ENCODE measurements around the gene PLET1. TPM values are rescaled to one million over a fixed set of nuclear protein-coding genes. Genes with fewer than 3 reads are reported as not detected.

PLET1 gene
- total and polyA plus RNA-seq, 4 donors, result not detected

DNA sequence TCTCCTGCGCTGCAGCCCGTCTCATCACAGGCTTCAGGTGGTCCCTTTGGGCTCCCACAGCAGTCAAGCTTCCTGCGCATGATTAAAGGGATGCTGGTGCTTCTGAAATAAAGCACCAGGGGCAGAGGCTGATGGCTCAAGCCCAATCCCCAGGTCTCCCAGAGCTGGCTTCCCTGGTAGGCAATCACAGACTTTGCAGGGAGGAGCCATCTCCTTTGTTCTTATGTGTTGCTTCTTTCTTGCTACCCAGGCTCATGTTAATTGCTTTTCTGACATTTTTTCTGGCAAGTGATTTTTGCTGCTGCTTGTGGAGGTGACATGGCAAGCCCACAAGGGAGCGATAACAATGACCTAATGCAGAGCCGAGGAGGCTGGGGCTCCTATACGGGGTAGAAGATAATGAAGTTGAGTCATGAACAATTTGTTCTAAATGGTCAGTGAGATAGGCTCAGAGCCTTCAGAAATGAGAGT, 25.2 kb upstream of the PLET1 start:
- H3K27ac ChIP-seq (ENCODE audit: low read depth in 1 of 2, low read length in 2 of 2), result no peak overlapping the region
- no peaks in the 10 kb centered on the region for H3K27me3 ChIP-seq (ENCODE audit: control insufficient read depth in 4 of 4, insufficient read depth in 4 of 4, low read length in 3 of 4)
- 90% methylated on average over 6 of the region's 6 CpGs for WGBS
- no peak overlapping the region for H3K4me3 ChIP-seq (ENCODE audit: low read depth in 1 of 3, low read length in 3 of 3)
- H3K4me1 ChIP-seq (ENCODE audit: control insufficient read depth in 4 of 4, insufficient read depth in 4 of 4, low read length in 3 of 4), result peaks cover 0 to 12% (median 8%) of the 10 kb centered on the region in 4 donors
- H3K9me3 ChIP-seq (ENCODE audit: control insufficient read depth in 4 of 4, low read length in 3 of 4), result no peaks in the 10 kb centered on the region
- DNase-seq (ENCODE audit: low spot score), result no peak
- H3K36me3 ChIP-seq (ENCODE audit: control insufficient read depth in 4 of 4, insufficient read depth in 3 of 4, low read depth in 1 of 4, low read length in 3 of 4), result no peaks in the 10 kb centered on the region
- TF ChIP-seq, protein P1, sequence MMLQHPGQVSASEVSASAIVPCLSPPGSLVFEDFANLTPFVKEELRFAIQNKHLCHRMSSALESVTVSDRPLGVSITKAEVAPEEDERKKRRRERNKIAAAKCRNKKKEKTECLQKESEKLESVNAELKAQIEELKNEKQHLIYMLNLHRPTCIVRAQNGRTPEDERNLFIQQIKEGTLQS (IDR thresholded peaks at IDR 0.05), result no peak
- TF ChIP-seq HNF4A (conservative IDR thresholded peaks at IDR 0.05) (no peak), RXRA (IDR thresholded peaks at IDR 0.05) (no peak)
- H3K9ac ChIP-seq (ENCODE audit: low read depth in 1 of 2, low read length in 2 of 2), result no peak overlapping the region

DNA sequence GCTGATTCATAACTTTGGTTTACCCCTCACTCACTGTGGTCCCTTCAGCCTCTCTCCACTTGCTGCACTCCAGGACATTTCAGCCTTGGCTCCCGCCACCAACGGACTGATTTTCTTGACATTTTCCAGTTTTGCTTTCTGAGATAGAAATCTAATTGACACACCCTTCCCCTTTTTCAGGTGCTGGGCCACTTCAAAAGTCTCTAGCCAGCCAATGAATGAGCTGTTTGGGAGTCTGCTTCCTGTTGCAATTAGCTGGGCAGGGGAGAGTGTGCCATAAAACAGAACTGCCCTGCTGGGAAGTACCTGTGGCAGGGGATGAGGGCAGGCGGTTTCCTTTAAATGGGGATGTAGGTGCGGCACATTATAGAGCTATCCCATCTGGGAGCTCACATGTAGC, 21.1 kb upstream of the PLET1 start:
- WGBS, result 73% methylated on average over 4 of the region's 4 CpGs
- no peak for DNase-seq (ENCODE audit: low spot score)
- TF ChIP-seq SP1 (IDR thresholded peaks at IDR 0.05) (no peak), EGR1 (IDR thresholded peaks at IDR 0.05; ENCODE audit: low read depth in 2 of 2) (no peak), HNF4G (IDR thresholded peaks at IDR 0.05) (no peak), NR2F2 (IDR thresholded peaks at IDR 0.05) (no peak), YY1 (IDR thresholded peaks at IDR 0.05) (no peak), JUND (IDR thresholded peaks at IDR 0.05) (no peak), GABPA (IDR thresholded peaks at IDR 0.05 in 1 of 2, conservative IDR thresholded peaks at IDR 0.05 in 1 of 2) (no peak), TAF1 (conservative IDR thresholded peaks at IDR 0.05) (no peak), RXRA (IDR thresholded peaks at IDR 0.05) (no peak), FOXA1 (IDR thresholded peaks at IDR 0.05) (no peak), RAD21 (IDR thresholded peaks at IDR 0.05) (no peak), HNF4A (conservative IDR thresholded peaks at IDR 0.05) (no peak), FOXA2 (IDR thresholded peaks at IDR 0.05) (no peak)
- TF ChIP-seq, protein P1 (IDR thresholded peaks at IDR 0.05), result no peak
- TF ChIP-seq, protein P2, sequence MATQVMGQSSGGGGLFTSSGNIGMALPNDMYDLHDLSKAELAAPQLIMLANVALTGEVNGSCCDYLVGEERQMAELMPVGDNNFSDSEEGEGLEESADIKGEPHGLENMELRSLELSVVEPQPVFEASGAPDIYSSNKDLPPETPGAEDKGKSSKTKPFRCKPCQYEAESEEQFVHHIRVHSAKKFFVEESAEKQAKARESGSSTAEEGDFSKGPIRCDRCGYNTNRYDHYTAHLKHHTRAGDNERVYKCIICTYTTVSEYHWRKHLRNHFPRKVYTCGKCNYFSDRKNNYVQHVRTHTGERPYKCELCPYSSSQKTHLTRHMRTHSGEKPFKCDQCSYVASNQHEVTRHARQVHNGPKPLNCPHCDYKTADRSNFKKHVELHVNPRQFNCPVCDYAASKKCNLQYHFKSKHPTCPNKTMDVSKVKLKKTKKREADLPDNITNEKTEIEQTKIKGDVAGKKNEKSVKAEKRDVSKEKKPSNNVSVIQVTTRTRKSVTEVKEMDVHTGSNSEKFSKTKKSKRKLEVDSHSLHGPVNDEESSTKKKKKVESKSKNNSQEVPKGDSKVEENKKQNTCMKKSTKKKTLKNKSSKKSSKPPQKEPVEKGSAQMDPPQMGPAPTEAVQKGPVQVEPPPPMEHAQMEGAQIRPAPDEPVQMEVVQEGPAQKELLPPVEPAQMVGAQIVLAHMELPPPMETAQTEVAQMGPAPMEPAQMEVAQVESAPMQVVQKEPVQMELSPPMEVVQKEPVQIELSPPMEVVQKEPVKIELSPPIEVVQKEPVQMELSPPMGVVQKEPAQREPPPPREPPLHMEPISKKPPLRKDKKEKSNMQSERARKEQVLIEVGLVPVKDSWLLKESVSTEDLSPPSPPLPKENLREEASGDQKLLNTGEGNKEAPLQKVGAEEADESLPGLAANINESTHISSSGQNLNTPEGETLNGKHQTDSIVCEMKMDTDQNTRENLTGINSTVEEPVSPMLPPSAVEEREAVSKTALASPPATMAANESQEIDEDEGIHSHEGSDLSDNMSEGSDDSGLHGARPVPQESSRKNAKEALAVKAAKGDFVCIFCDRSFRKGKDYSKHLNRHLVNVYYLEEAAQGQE (IDR thresholded peaks at IDR 0.05), result no peak
- TF ChIP-seq, protein P3, sequence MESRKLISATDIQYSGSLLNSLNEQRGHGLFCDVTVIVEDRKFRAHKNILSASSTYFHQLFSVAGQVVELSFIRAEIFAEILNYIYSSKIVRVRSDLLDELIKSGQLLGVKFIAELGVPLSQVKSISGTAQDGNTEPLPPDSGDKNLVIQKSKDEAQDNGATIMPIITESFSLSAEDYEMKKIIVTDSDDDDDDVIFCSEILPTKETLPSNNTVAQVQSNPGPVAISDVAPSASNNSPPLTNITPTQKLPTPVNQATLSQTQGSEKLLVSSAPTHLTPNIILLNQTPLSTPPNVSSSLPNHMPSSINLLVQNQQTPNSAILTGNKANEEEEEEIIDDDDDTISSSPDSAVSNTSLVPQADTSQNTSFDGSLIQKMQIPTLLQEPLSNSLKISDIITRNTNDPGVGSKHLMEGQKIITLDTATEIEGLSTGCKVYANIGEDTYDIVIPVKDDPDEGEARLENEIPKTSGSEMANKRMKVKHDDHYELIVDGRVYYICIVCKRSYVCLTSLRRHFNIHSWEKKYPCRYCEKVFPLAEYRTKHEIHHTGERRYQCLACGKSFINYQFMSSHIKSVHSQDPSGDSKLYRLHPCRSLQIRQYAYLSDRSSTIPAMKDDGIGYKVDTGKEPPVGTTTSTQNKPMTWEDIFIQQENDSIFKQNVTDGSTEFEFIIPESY (IDR thresholded peaks at IDR 0.05), result no peak
- TF ChIP-seq, protein P4, sequence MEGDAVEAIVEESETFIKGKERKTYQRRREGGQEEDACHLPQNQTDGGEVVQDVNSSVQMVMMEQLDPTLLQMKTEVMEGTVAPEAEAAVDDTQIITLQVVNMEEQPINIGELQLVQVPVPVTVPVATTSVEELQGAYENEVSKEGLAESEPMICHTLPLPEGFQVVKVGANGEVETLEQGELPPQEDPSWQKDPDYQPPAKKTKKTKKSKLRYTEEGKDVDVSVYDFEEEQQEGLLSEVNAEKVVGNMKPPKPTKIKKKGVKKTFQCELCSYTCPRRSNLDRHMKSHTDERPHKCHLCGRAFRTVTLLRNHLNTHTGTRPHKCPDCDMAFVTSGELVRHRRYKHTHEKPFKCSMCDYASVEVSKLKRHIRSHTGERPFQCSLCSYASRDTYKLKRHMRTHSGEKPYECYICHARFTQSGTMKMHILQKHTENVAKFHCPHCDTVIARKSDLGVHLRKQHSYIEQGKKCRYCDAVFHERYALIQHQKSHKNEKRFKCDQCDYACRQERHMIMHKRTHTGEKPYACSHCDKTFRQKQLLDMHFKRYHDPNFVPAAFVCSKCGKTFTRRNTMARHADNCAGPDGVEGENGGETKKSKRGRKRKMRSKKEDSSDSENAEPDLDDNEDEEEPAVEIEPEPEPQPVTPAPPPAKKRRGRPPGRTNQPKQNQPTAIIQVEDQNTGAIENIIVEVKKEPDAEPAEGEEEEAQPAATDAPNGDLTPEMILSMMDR (IDR thresholded peaks at IDR 0.05; ENCODE audit: low read depth, low read length, missing input control), result no peak
- TF ChIP-seq, protein P5, sequence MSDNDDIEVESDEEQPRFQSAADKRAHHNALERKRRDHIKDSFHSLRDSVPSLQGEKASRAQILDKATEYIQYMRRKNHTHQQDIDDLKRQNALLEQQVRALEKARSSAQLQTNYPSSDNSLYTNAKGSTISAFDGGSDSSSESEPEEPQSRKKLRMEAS (IDR thresholded peaks at IDR 0.05), result no peak
- no peaks in the 10 kb centered on the region for H3K27me3 ChIP-seq (ENCODE audit: control insufficient read depth in 4 of 4, insufficient read depth in 4 of 4, low read length in 3 of 4)
- H3K4me1 ChIP-seq (ENCODE audit: control insufficient read depth in 4 of 4, insufficient read depth in 4 of 4, low read length in 3 of 4), result peaks cover 0 to 5% (median 5%) of the 10 kb centered on the region in 4 donors
- no peak overlapping the region for H3K27ac ChIP-seq (ENCODE audit: low read depth in 1 of 2, low read length in 2 of 2)
- no peak overlapping the region for H3K4me3 ChIP-seq (ENCODE audit: low read depth in 1 of 3, low read length in 3 of 3)
- no peaks in the 10 kb centered on the region for H3K36me3 ChIP-seq (ENCODE audit: control insufficient read depth in 4 of 4, insufficient read depth in 3 of 4, low read depth in 1 of 4, low read length in 3 of 4)
- no peaks in the 10 kb centered on the region for H3K9me3 ChIP-seq (ENCODE audit: control insufficient read depth in 4 of 4, low read length in 3 of 4)
- no peak overlapping the region for H3K9ac ChIP-seq (ENCODE audit: low read depth in 1 of 2, low read length in 2 of 2)
